Measurements from ENCODE around the gene SH3BP4.

- TF ChIP-seq CTCF (IDR thresholded peaks at IDR 0.05) (no peak), EZH2 (IDR thresholded peaks at IDR 0.05; ENCODE audit: borderline replicate concordance, insufficient read depth, low read depth, low read length, poor library complexity, severe bottlenecking) (no peak)
Measured at GRCh38 chr2:234986876-234987720, 35.3 kb downstream of the SH3BP4 start.
